Esophagus (tissue), 2 donors: ENCODE results near the gene SEC14L6. TPM values are rescaled to one million over a fixed set of nuclear protein-coding genes. Genes with fewer than 3 reads are reported as not detected.
"Not testable (repeated sequence)": the region's sequence is repeated elsewhere in the genome, so short reads cannot be mapped to it uniquely, and the experiment has no call there.

Experiments used
- H3K27ac ChIP-seq, 2 donors: one replicate each; pipeline ENCODE4 v1.5.1; 2013; ENCODE audit warnings: low read depth in 2 of 2, mild to moderate bottlenecking in 2 of 2, inconsistent platforms in 1 of 2, low read length in 1 of 2, moderate library complexity in 1 of 2
- H3K27me3 ChIP-seq, 2 donors: one replicate each; pipeline ENCODE4 v1.6.1; 2013; ENCODE audit warnings: low read length in 2 of 2, control low read depth in 1 of 2, mild to moderate bottlenecking in 1 of 2; ENCODE audit not compliant: insufficient read depth in 2 of 2, control insufficient read depth in 1 of 2
- H3K36me3 ChIP-seq, 2 donors: one replicate each; pipeline ENCODE4 v1.6.1; 2013; ENCODE audit warnings: low read length in 1 of 2; ENCODE audit not compliant: control insufficient read depth in 2 of 2, insufficient read depth in 2 of 2
- H3K4me1 ChIP-seq, 2 donors: one replicate each; pipeline ENCODE4 v1.6.1; 2013; ENCODE audit warnings: low read length in 1 of 2; ENCODE audit not compliant: control insufficient read depth in 2 of 2, insufficient read depth in 2 of 2
- H3K4me3 ChIP-seq, 2 donors: one replicate each; pipeline ENCODE4 v1.5.1; 2013; ENCODE audit warnings: low read length in 2 of 2, mild to moderate bottlenecking in 2 of 2, low read depth in 1 of 2, moderate library complexity in 1 of 2
- H3K9me3 ChIP-seq, 2 donors: one replicate each; pipeline ENCODE4 v1.6.1; 2013; ENCODE audit warnings: mild to moderate bottlenecking in 2 of 2, low read depth in 1 of 2, low read length in 1 of 2, moderate library complexity in 1 of 2; ENCODE audit not compliant: control insufficient read depth in 2 of 2, insufficient read depth in 1 of 2
- WGBS, 2 donors: extraction: QIAGEN DNeasy Blood & Tissue Kit; methylation state at CpG; one replicate each; pipeline ENCODE4 v1.1.7; 2013; 5-methylcytosine and 5-hydroxymethylcytosine counted together
- polyA plus RNA-seq, 2 donors: library from polyadenylated mRNA; stranded (reverse); fragments of 200-250 nt; gene quantifications; one replicate each; pipeline ENCODE4 v1.2.3, GENCODE V29; 2013
- donor health status: healthy with polysubstance abuse.
- donor health status: Bipolar disorder and iron deficiency.

SEC14L6 gene
- polyA plus RNA-seq, 2 donors = 0.07 TPM; not detected in 1

GRCh38 chr22:30568137-30568805 is 21.7 kb upstream of the SEC14L6 start:
- H3K27ac ChIP-seq = no peak overlapping the region
- WGBS, 2 donors = 70 to 72% methylated on average over 10 of the region's 10 CpGs

GRCh38 chr22:30567277-30567676 is 20.7 kb upstream of the SEC14L6 start:
- H3K9me3 ChIP-seq, H3K4me3 ChIP-seq, H3K4me1 ChIP-seq, H3K36me3 ChIP-seq, H3K27me3 ChIP-seq, H3K27ac ChIP-seq: not testable (repeated sequence)
- WGBS, 2 donors = 87 to 93% methylated on average over 6 of the region's 6 CpGs

More at GRCh38 chr22:30568137-30568805, 21.7 kb upstream of the SEC14L6 start:
- no peaks in the 10 kb centered on the region for H3K9me3 ChIP-seq
- no peaks in the 10 kb centered on the region for H3K27me3 ChIP-seq
- H3K36me3 ChIP-seq = no peaks in the 10 kb centered on the region
- no peak overlapping the region for H3K4me3 ChIP-seq
- no peaks in the 10 kb centered on the region for H3K4me1 ChIP-seq

GRCh38 chr22:30566125-30566524 is 19.6 kb upstream of the SEC14L6 start:
- Histone ChIP-seq H3K9me3 (no peaks in the 10 kb centered on the region), H3K4me3 (no peak overlapping the region), H3K27me3 (no peaks in the 10 kb centered on the region), H3K4me1 (no peaks in the 10 kb centered on the region), H3K36me3 (no peaks in the 10 kb centered on the region), H3K27ac (no peak overlapping the region)
- 70% methylated on average over 7 of the region's 7 CpGs for WGBS, 2 donors

- WGBS, 2 donors = 74 to 76% methylated on average over 4 of the region's 4 CpGs
- H3K36me3 ChIP-seq = no peaks in the 10 kb centered on the region
- H3K27me3 ChIP-seq = no peaks in the 10 kb centered on the region
- no peaks in the 10 kb centered on the region for H3K4me1 ChIP-seq
- H3K27ac ChIP-seq = no peak overlapping the region
- no peaks in the 10 kb centered on the region for H3K9me3 ChIP-seq
- no peak overlapping the region for H3K4me3 ChIP-seq
These were observed 18.8 kb upstream of the SEC14L6 start for GRCh38 chr22:30565341-30565740.

GRCh38 chr22:30564761-30565119 is 18.2 kb upstream of the SEC14L6 start:
- Histone ChIP-seq H3K36me3 (no peaks in the 10 kb centered on the region), H3K27me3 (no peaks in the 10 kb centered on the region), H3K4me1 (no peaks in the 10 kb centered on the region), H3K4me3 (no peak overlapping the region), H3K9me3 (no peaks in the 10 kb centered on the region), H3K27ac (no peak overlapping the region)
- 28 to 60% methylated on average over 3 of the region's 3 CpGs for WGBS, 2 donors

GRCh38 chr22:30564045-30564760 is 17.7 kb upstream of the SEC14L6 start:
- Histone ChIP-seq H3K4me3 (no peak overlapping the region), H3K9me3 (no peaks in the 10 kb centered on the region), H3K4me1 (no peaks in the 10 kb centered on the region), H3K36me3 (no peaks in the 10 kb centered on the region), H3K27ac (no peak overlapping the region), H3K27me3 (no peaks in the 10 kb centered on the region)
- 71 to 82% methylated on average over 8 of the region's 8 CpGs for WGBS, 2 donors

- Histone ChIP-seq H3K27me3 (no peaks in the 10 kb centered on the region), H3K9me3 (no peaks in the 10 kb centered on the region), H3K36me3 (no peaks in the 10 kb centered on the region), H3K27ac (no peak overlapping the region), H3K4me3 (no peak overlapping the region), H3K4me1 (no peaks in the 10 kb centered on the region)
- WGBS, 2 donors = 42 to 45% methylated on average over 6 of the region's 6 CpGs
These were observed 15.8 kb upstream of the SEC14L6 start for GRCh38 chr22:30562366-30562765.

- WGBS, 2 donors = 67 to 68% methylated on average over 10 of the region's 10 CpGs
- Histone ChIP-seq H3K36me3 (no peaks in the 10 kb centered on the region), H3K27ac (no peak overlapping the region)
These were observed 15.1 kb upstream of the SEC14L6 start for GRCh38 chr22:30561402-30562189.

GRCh38 chr22:30560643-30561202 is 14.2 kb upstream of the SEC14L6 start:
- not testable (repeated sequence) for H3K27me3 ChIP-seq, H3K9me3 ChIP-seq, H3K4me1 ChIP-seq, H3K4me3 ChIP-seq, H3K36me3 ChIP-seq, H3K27ac ChIP-seq
- 83 to 87% methylated on average over 11 of the region's 11 CpGs for WGBS, 2 donors

More at GRCh38 chr22:30561402-30562189, 15.1 kb upstream of the SEC14L6 start:
- no peaks in the 10 kb centered on the region for H3K27me3 ChIP-seq
- H3K4me1 ChIP-seq = no peaks in the 10 kb centered on the region
- H3K4me3 ChIP-seq = no peak overlapping the region
- no peaks in the 10 kb centered on the region for H3K9me3 ChIP-seq
